GM12874 (cell line): ENCODE data around the gene MLNR.

Experiments
- CTCF ChIP-seq: IDR thresholded peaks from 2 replicates; pipeline ENCODE4 v1.5.1; 2011; ENCODE audit warnings: low read depth, mild to moderate bottlenecking, control low read depth, low read length, moderate library complexity; ENCODE audit not compliant: insufficient read depth

MLNR gene

GRCh38 chr13:49217962-49218492, 2.1 kb upstream of the MLNR start:
- no peak for TF ChIP-seq CTCF

- TF ChIP-seq CTCF = no peak
Measured at GRCh38 chr13:49218493-49219051, 1.6 kb upstream of the MLNR start.

- TF ChIP-seq CTCF = no peak
Measured at GRCh38 chr13:49219647-49220035, 497 bp upstream of the MLNR start.

- TF ChIP-seq CTCF = no peak
Measured at GRCh38 chr13:49220856-49221589, 885 bp downstream of the MLNR start.

- no peak for TF ChIP-seq CTCF
Measured at GRCh38 chr13:49221590-49221965, 1.4 kb downstream of the MLNR start.

- no peak for TF ChIP-seq CTCF
Measured at GRCh38 chr13:49225223-49226042, 5.3 kb downstream of the MLNR start.

- no peak for TF ChIP-seq CTCF
Measured at GRCh38 chr13:49226613-49227012, 6.5 kb downstream of the MLNR start.
